Breast epithelium (tissue), 4 donors: Measurements from ENCODE around the gene ATXN7L1. TPM values are rescaled to one million over a fixed set of nuclear protein-coding genes. Genes with fewer than 3 reads are reported as not detected.

Source experiments
- DNase-seq, 2 donors: peaks; one replicate each; pipeline ENCODE4 v3.0.0-alpha.2; 2019; ENCODE audit warnings: low spot score in 2 of 2
- H3K27ac ChIP-seq, 2 donors: fragments of 200-600 bp; sonication (generic) in 1 of 2; one replicate each; pipeline ENCODE4 v1.5.1; 2016 to 2019; ENCODE audit warnings: mild to moderate bottlenecking in 1 of 2
- H3K27me3 ChIP-seq, 2 donors: fragments of 200-600 bp; sonication (generic) in 1 of 2; one replicate each; pipeline versions ENCODE4 v1.5.1 to v1.6.0; 2017 to 2019; ENCODE audit warnings: control low read depth in 1 of 2, mild to moderate bottlenecking in 1 of 2
- H3K36me3 ChIP-seq: fragments of 200-600 bp; one replicate; pipeline ENCODE4 v1.5.1; 2019
- H3K4me1 ChIP-seq, 2 donors: fragments of 200-600 bp; sonication (generic); one replicate each; pipeline ENCODE4 v1.5.1; 2016 to 2019; ENCODE audit warnings: control low read depth in 1 of 2
- H3K4me3 ChIP-seq, 3 donors: fragments of 200-600 bp; sonication (generic); 1 replicate in 2 of 3; 2 replicates in 1 of 3; pipeline ENCODE4 v1.5.1; 2016 to 2019; ENCODE audit warnings: mild to moderate bottlenecking in 3 of 3, moderate library complexity in 2 of 3
- H3K9me3 ChIP-seq, 2 donors: fragments of 200-600 bp; sonication (generic) in 1 of 2; one replicate each; pipeline ENCODE4 v1.5.1; 2016 to 2019; ENCODE audit warnings: control low read depth in 1 of 2
- POLR2A ChIP-seq: fragments of 450-650 bp; IDR thresholded peaks from one replicate; pipeline ENCODE4 v1.6.1; 2016; ENCODE audit warnings: antibody characterized with exemption, mild to moderate bottlenecking, moderate library complexity
- POLR2AphosphoS5 ChIP-seq, 3 donors: sonication (generic); formaldehyde crosslinking; IDR thresholded peaks; one replicate each; pipeline ENCODE4 v1.6.1; 2017; ENCODE audit warnings: antibody characterized with exemption in 3 of 3
- intact Hi-C: fragments of 100-400 bp; cut with DNase I; formaldehyde crosslinking; loops from one replicate; pipeline ENCODE4 v1.15.1; 2023; ENCODE audit warnings: low total_unique reads
- total RNA-seq, 3 donors: library from RNA; depleted of rRNA; stranded (reverse); fragments of >200 nt; gene quantifications; one replicate each; pipeline ENCODE4 v1.1.0, GENCODE V29; 2016
- TF ChIP-seq, protein P1 (sequence below), 3 donors: fragments of 450-650 bp; IDR thresholded peaks; one replicate each; pipeline ENCODE4 v1.5.1; 2016 to 2017; ENCODE audit warnings: antibody characterized with exemption in 3 of 3, mild to moderate bottlenecking in 3 of 3, moderate library complexity in 3 of 3

Gene ATXN7L1
- total RNA-seq, 3 donors from 2014 or later, result 10.7 to 18.4 (median 12.5) TPM

DNA sequence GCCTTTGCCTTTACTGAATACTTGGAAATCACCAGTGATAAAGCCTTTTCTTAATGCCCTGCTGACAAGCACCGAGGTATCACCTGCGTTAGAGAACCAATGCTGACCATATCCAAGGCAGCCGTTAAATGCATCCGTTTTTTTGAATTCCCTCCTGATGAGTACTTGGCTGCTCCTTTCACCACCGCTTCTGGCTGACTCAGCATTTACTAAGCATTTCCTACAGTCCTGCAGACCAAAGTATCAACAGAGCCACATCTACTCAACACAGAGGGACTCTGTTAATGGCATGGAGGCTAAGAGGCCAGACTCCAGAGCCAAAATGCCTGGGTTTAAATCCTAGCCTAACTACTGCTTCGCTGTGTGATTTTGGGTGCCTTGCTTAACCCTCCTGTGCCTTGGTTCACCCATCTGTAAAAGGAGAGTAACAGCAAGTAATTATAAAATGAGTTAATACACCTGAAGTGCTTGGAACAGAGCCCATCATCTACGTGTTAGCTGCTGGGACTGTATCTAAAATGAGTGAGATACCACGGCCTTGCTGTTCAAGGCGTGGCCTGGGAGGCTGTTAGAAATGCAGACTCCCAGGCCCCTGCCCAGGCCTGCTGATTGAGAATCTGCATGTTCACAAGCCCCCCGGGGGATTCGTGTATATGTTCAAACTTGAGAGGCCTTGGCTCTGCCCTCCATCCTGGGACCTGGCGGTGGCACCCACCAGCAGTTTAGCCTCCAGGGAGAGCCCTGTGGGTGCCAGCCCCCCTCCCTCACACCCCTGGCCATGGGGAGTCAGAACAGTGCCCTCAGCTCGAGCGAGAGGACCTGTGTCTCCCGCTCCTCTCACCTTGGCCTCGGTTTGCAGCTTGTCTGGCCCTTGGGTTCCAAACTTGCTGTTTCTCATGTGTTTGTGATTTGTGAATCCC lies 264.3 kb downstream of the ATXN7L1 start:
- H3K4me3 ChIP-seq, result no peak overlapping the region
- H3K27ac ChIP-seq, result no peak overlapping the region
- no peaks in the 10 kb centered on the region for H3K36me3 ChIP-seq
- no peaks in the 10 kb centered on the region for H3K9me3 ChIP-seq
- intact Hi-C loops, result no loop called here
- no peaks in the 10 kb centered on the region for H3K27me3 ChIP-seq
- H3K4me1 ChIP-seq, result no peaks in the 10 kb centered on the region
- DNase-seq, result no peak
- TF ChIP-seq POLR2AphosphoS5 (IDR thresholded peaks at IDR 0.05) (no peak), POLR2A (no peak)
- TF ChIP-seq, protein P1, sequence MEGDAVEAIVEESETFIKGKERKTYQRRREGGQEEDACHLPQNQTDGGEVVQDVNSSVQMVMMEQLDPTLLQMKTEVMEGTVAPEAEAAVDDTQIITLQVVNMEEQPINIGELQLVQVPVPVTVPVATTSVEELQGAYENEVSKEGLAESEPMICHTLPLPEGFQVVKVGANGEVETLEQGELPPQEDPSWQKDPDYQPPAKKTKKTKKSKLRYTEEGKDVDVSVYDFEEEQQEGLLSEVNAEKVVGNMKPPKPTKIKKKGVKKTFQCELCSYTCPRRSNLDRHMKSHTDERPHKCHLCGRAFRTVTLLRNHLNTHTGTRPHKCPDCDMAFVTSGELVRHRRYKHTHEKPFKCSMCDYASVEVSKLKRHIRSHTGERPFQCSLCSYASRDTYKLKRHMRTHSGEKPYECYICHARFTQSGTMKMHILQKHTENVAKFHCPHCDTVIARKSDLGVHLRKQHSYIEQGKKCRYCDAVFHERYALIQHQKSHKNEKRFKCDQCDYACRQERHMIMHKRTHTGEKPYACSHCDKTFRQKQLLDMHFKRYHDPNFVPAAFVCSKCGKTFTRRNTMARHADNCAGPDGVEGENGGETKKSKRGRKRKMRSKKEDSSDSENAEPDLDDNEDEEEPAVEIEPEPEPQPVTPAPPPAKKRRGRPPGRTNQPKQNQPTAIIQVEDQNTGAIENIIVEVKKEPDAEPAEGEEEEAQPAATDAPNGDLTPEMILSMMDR (IDR thresholded peaks at IDR 0.05), result no peak

DNA sequence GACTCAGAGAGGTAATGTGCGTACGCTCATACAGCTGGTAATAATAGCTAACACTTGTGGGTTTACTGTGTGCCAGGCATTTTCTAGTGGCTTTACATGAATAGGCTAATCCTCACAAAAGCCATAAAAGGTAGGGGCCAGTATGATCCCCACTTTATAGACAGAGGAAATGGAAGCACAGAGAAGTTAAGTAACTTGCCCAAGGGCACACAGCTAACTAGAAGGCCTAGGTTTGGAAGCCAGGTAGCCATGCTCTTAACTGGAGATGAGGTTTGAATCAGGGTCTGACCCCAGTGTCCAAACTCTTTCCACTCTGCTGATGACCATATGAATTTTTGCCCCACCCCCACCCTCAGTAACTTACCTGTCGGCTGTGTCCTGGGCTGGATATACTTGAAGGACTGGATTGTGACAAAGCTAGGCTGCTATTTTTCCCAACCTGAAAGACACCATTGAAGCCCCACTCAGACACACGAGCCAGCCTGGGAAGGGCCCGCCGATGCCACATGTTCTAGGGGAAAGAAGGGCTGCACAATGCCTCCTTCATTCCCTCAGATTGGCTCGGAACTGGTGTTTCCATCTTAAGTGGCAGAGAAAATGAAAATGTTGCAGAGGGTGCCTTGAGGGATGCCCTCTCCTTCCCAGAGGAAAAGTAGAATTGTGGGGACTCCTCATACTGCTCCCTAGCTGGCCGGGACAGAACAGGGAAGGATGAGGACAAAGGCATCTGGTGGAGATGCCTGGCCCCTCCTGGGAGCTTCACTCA lies 266.1 kb downstream of the ATXN7L1 start:
- DNase-seq, result no peak
- intact Hi-C loops, result no loop called here
- H3K9me3 ChIP-seq, result no peaks in the 10 kb centered on the region
- H3K36me3 ChIP-seq, result no peaks in the 10 kb centered on the region
- no peak overlapping the region for H3K4me3 ChIP-seq
- no peaks in the 10 kb centered on the region for H3K4me1 ChIP-seq
- no peak for TF ChIP-seq POLR2A
- no peak for TF ChIP-seq POLR2AphosphoS5 (IDR thresholded peaks at IDR 0.05)
- TF ChIP-seq, protein P1 (IDR thresholded peaks at IDR 0.05), result no peak
- no peaks in the 10 kb centered on the region for H3K27me3 ChIP-seq
- H3K27ac ChIP-seq, result no peak overlapping the region

DNA sequence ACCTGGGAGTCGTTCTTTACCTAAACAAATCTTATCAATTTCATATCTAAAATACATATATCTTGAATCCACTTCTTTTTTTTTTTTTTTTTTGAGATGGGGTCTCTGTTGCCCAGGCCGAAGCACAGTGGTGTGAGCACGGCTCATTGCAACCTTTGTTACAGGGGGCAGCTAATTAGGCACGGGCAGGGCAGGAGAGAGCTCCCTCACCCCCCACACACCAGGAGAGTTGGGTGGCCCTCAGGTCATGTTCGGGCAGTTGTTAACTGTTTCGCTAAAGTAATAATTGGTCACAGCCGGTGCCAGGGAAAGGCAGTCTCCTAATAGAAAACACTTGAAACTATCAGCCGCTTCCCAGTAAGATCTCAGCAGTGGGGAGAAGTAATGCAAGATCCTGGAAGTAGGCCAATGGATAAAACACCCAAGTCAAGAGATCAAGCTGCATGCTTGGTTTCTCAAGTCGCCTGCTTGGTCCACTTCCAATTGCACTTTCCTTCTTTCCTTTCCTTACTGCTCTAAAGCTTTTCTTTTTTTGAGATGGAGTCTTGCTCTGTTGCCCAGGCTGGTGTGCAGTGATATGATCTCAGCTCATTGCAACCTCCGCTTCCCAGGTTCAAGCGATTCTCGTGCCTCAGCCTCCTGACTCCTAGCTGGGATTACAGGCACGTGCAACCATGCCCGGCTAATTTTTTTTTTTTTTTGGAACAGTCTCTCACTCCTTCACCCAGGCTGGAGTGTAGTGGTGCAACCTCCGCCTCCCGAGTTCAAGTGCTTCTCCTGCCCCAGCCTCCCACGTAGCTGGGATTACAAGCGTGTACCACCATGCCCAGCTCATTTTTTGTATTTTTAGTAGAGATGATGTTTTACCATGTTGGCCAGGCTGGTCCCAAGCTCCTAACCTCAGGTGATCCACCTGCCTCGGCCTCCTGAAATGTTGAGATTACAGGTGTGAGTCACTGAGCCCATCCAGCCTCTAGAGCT lies 273.8 kb downstream of the ATXN7L1 start:
- Histone ChIP-seq H3K27me3 (no peaks in the 10 kb centered on the region), H3K36me3 (no peaks in the 10 kb centered on the region), H3K4me1 (no peaks in the 10 kb centered on the region), H3K27ac (no peak overlapping the region), H3K4me3 (no peak overlapping the region), H3K9me3 (no peaks in the 10 kb centered on the region)
- TF ChIP-seq, protein P1 (IDR thresholded peaks at IDR 0.05), result no peak
- TF ChIP-seq POLR2AphosphoS5 (IDR thresholded peaks at IDR 0.05) (no peak), POLR2A (no peak)
- intact Hi-C loops, result no loop called here
- DNase-seq, result no peak

DNA sequence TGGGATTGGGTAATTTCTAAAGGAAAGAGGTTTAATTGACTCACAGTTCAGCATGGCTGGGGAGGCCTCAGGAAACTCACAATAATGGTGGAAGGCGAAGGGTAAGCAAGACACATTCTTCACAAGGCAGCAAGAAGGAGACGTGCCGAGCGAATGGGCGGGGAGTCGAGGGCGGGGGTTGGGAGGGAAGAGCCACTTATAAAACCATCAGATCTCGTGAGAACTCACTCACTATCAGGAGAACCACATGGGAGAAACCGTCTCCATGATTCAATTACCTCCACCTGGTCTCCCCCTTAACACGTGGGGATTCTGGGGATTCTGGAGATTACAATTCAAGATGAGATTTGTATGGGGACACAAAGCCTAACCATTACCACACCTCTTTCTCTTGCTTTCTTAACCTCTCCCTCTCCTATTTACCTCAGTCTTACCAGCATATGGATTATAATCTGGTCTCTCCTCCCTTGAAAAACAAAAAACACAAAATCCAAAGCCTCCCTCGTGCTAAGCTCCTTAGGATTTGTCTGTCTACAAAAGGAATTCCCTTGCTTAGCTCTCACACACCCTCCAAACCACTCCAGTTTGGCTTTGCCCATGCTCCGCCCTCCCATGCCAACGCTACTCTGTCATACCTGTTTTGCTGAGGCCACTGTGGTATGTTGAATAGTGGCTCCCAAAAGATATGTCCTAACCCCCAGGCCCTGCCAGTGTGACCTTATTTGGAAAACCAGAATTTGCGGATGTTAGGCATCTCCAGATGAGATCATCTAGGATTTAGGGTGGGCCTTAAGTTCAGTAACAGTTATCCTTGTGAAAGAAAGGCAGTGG lies 275.5 kb downstream of the ATXN7L1 start:
- intact Hi-C loops, result no loop called here
- H3K27ac ChIP-seq, result no peak overlapping the region
- TF ChIP-seq POLR2AphosphoS5 (IDR thresholded peaks at IDR 0.05) (no peak), POLR2A (no peak)
- H3K4me1 ChIP-seq, result no peaks in the 10 kb centered on the region
- H3K9me3 ChIP-seq, result no peaks in the 10 kb centered on the region
- H3K4me3 ChIP-seq, result no peak overlapping the region
- no peaks in the 10 kb centered on the region for H3K36me3 ChIP-seq
- no peaks in the 10 kb centered on the region for H3K27me3 ChIP-seq
- DNase-seq, result peak in 1 of 2 donors; percentile 50
